Measurements from ENCODE around the gene MRPL21. TPM values are rescaled to one million over a fixed set of nuclear protein-coding genes. Genes with fewer than 3 reads are reported as not detected.

Gene MRPL21
- total and polyA plus RNA-seq, 2 of the 13 experiments (the other 11 are each of a cell fraction or from before 2014, with no cell fraction given): 61.5 to 100 TPM

DNA sequence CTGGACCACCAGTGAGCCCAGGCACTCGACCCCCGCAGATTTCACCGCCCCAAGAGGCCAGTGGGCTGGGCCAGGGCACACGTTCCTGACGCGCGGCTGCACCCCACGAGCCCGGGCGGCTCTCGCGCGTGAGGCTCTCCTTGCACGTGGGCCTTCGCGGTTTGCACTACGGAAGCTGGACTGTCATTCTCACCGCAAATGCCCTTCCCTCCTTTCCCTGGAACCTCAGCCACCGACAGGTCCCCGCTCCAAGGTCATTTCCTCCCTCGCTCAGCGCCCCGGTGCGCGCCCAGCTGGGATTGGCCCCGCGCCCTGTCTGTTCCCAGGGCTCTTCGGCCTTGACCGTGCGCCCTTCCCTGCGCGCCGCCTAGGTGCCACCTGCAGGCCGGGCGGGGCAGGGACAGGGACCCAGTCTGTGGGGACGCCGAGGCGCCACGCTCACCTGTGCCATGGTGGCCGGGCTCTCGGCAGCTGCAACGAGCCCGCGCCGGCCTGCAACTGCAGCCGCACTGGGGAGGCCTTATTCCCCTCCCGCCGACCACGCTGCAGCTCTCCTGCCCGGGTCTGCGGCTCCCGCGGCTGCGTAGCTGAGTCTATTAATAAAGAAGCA is 59.8 kb downstream of the MRPL21 start (continued):
- TF ChIP-seq, protein P1, sequence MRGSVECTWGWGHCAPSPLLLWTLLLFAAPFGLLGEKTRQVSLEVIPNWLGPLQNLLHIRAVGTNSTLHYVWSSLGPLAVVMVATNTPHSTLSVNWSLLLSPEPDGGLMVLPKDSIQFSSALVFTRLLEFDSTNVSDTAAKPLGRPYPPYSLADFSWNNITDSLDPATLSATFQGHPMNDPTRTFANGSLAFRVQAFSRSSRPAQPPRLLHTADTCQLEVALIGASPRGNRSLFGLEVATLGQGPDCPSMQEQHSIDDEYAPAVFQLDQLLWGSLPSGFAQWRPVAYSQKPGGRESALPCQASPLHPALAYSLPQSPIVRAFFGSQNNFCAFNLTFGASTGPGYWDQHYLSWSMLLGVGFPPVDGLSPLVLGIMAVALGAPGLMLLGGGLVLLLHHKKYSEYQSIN (CRISPR knock-in tag; IDR thresholded peaks at IDR 0.05; ENCODE audit: borderline replicate concordance): no peak
- TF ChIP-seq GFI1 (CRISPR knock-in tag; IDR thresholded peaks at IDR 0.05; ENCODE audit: borderline replicate concordance) (peak; percentile 90), NFE2 (CRISPR knock-in tag; IDR thresholded peaks at IDR 0.05) (no peak), JUN (CRISPR knock-in tag; IDR thresholded peaks at IDR 0.05) (no peak), GATA4 (IDR thresholded peaks at IDR 0.05; ENCODE audit: borderline replicate concordance, low read depth) (no peak), ZNF331 (CRISPR knock-in tag; IDR thresholded peaks at IDR 0.05) (peak; percentile 54; the same call in 1 of the 2 replicates), GPN1 (CRISPR knock-in tag; IDR thresholded peaks at IDR 0.05; ENCODE audit: borderline replicate concordance) (no peak), ZNF441 (CRISPR knock-in tag; IDR thresholded peaks at IDR 0.05; ENCODE audit: borderline replicate concordance) (peak; percentile 68; the same call in 1 of the 2 replicates), ZNF674 (CRISPR knock-in tag; IDR thresholded peaks at IDR 0.05; ENCODE audit: low read depth) (no peak), ZMYM3 (CRISPR knock-in tag; IDR thresholded peaks at IDR 0.05) (peak; percentile 90)
- TF ChIP-seq, protein P2, sequence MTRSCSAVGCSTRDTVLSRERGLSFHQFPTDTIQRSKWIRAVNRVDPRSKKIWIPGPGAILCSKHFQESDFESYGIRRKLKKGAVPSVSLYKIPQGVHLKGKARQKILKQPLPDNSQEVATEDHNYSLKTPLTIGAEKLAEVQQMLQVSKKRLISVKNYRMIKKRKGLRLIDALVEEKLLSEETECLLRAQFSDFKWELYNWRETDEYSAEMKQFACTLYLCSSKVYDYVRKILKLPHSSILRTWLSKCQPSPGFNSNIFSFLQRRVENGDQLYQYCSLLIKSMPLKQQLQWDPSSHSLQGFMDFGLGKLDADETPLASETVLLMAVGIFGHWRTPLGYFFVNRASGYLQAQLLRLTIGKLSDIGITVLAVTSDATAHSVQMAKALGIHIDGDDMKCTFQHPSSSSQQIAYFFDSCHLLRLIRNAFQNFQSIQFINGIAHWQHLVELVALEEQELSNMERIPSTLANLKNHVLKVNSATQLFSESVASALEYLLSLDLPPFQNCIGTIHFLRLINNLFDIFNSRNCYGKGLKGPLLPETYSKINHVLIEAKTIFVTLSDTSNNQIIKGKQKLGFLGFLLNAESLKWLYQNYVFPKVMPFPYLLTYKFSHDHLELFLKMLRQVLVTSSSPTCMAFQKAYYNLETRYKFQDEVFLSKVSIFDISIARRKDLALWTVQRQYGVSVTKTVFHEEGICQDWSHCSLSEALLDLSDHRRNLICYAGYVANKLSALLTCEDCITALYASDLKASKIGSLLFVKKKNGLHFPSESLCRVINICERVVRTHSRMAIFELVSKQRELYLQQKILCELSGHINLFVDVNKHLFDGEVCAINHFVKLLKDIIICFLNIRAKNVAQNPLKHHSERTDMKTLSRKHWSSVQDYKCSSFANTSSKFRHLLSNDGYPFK (CRISPR knock-in tag; IDR thresholded peaks at IDR 0.05; ENCODE audit: borderline replicate concordance): peak; percentile 72
- TF ChIP-seq, protein P3, sequence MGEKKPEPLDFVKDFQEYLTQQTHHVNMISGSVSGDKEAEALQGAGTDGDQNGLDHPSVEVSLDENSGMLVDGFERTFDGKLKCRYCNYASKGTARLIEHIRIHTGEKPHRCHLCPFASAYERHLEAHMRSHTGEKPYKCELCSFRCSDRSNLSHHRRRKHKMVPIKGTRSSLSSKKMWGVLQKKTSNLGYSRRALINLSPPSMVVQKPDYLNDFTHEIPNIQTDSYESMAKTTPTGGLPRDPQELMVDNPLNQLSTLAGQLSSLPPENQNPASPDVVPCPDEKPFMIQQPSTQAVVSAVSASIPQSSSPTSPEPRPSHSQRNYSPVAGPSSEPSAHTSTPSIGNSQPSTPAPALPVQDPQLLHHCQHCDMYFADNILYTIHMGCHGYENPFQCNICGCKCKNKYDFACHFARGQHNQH (CRISPR knock-in tag; IDR thresholded peaks at IDR 0.05): peak; percentile 93
- TF ChIP-seq, protein P4, sequence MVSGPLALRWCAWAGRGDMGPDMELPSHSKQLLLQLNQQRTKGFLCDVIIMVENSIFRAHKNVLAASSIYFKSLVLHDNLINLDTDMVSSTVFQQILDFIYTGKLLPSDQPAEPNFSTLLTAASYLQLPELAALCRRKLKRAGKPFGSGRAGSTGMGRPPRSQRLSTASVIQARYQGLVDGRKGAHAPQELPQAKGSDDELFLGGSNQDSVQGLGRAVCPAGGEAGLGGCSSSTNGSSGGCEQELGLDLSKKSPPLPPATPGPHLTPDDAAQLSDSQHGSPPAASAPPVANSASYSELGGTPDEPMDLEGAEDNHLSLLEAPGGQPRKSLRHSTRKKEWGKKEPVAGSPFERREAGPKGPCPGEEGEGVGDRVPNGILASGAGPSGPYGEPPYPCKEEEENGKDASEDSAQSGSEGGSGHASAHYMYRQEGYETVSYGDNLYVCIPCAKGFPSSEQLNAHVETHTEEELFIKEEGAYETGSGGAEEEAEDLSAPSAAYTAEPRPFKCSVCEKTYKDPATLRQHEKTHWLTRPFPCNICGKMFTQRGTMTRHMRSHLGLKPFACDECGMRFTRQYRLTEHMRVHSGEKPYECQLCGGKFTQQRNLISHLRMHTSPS (CRISPR knock-in tag; IDR thresholded peaks at IDR 0.05; ENCODE audit: low read depth): peak; percentile 91
- TF ChIP-seq, protein P5, sequence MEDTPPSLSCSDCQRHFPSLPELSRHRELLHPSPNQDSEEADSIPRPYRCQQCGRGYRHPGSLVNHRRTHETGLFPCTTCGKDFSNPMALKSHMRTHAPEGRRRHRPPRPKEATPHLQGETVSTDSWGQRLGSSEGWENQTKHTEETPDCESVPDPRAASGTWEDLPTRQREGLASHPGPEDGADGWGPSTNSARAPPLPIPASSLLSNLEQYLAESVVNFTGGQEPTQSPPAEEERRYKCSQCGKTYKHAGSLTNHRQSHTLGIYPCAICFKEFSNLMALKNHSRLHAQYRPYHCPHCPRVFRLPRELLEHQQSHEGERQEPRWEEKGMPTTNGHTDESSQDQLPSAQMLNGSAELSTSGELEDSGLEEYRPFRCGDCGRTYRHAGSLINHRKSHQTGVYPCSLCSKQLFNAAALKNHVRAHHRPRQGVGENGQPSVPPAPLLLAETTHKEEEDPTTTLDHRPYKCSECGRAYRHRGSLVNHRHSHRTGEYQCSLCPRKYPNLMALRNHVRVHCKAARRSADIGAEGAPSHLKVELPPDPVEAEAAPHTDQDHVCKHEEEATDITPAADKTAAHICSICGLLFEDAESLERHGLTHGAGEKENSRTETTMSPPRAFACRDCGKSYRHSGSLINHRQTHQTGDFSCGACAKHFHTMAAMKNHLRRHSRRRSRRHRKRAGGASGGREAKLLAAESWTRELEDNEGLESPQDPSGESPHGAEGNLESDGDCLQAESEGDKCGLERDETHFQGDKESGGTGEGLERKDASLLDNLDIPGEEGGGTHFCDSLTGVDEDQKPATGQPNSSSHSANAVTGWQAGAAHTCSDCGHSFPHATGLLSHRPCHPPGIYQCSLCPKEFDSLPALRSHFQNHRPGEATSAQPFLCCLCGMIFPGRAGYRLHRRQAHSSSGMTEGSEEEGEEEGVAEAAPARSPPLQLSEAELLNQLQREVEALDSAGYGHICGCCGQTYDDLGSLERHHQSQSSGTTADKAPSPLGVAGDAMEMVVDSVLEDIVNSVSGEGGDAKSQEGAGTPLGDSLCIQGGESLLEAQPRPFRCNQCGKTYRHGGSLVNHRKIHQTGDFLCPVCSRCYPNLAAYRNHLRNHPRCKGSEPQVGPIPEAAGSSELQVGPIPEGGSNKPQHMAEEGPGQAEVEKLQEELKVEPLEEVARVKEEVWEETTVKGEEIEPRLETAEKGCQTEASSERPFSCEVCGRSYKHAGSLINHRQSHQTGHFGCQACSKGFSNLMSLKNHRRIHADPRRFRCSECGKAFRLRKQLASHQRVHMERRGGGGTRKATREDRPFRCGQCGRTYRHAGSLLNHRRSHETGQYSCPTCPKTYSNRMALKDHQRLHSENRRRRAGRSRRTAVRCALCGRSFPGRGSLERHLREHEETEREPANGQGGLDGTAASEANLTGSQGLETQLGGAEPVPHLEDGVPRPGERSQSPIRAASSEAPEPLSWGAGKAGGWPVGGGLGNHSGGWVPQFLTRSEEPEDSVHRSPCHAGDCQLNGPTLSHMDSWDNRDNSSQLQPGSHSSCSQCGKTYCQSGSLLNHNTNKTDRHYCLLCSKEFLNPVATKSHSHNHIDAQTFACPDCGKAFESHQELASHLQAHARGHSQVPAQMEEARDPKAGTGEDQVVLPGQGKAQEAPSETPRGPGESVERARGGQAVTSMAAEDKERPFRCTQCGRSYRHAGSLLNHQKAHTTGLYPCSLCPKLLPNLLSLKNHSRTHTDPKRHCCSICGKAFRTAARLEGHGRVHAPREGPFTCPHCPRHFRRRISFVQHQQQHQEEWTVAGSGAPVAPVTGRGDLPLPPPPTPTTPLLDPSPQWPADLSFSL (CRISPR knock-in tag; IDR thresholded peaks at IDR 0.05): peak; percentile 55; the same call in 1 of the 2 replicates

All from HepG2 (cell line).